ENCODE data around the gene PTPRR.

Gene PTPRR

GRCh38 chr12:70608184-70608583, 312.4 kb downstream of the PTPRR start:
- no peak for DNase-seq (ENCODE audit: low read depth)
- no peak for TF ChIP-seq CTCF (conservative IDR thresholded peaks at IDR 0.05; ENCODE audit: low read depth, low read length)
- H3K4me3 ChIP-seq (ENCODE audit: low read depth, low read length): no peak overlapping the region

- no peak for DNase-seq (ENCODE audit: low read depth)
- H3K4me3 ChIP-seq (ENCODE audit: low read depth, low read length): no peak overlapping the region
- TF ChIP-seq CTCF (conservative IDR thresholded peaks at IDR 0.05; ENCODE audit: low read depth, low read length): no peak
Observed at GRCh38 chr12:70607107-70607506, 313.4 kb downstream of the PTPRR start.

- peak; percentile 48 for DNase-seq (ENCODE audit: low read depth)
- H3K4me3 ChIP-seq (ENCODE audit: low read depth, low read length): no peak overlapping the region
Observed at GRCh38 chr12:70605976-70606375, 314.6 kb downstream of the PTPRR start.

GRCh38 chr12:70604662-70605061, 315.9 kb downstream of the PTPRR start:
- no peak for DNase-seq (ENCODE audit: low read depth)
- TF ChIP-seq CTCF (conservative IDR thresholded peaks at IDR 0.05; ENCODE audit: low read depth, low read length): no peak
- no peak overlapping the region for H3K4me3 ChIP-seq (ENCODE audit: low read depth, low read length)

More at GRCh38 chr12:70605976-70606375, 314.6 kb downstream of the PTPRR start:
- no peak for TF ChIP-seq CTCF (conservative IDR thresholded peaks at IDR 0.05; ENCODE audit: low read depth, low read length)

GRCh38 chr12:70603044-70603443, 317.5 kb downstream of the PTPRR start:
- TF ChIP-seq CTCF (conservative IDR thresholded peaks at IDR 0.05; ENCODE audit: low read depth, low read length): no peak
- H3K4me3 ChIP-seq (ENCODE audit: low read depth, low read length): no peak overlapping the region
- DNase-seq (ENCODE audit: low read depth): peak; percentile 61

GRCh38 chr12:70598467-70599193, 321.9 kb downstream of the PTPRR start:
- no peak for TF ChIP-seq CTCF (conservative IDR thresholded peaks at IDR 0.05; ENCODE audit: low read depth, low read length)
- no peak overlapping the region for H3K4me3 ChIP-seq (ENCODE audit: low read depth, low read length)
- DNase-seq (ENCODE audit: low read depth): no peak

GRCh38 chr12:70592664-70593063, 327.9 kb downstream of the PTPRR start:
- no peak for TF ChIP-seq CTCF (conservative IDR thresholded peaks at IDR 0.05; ENCODE audit: low read depth, low read length)
- DNase-seq (ENCODE audit: low read depth): no peak
- H3K4me3 ChIP-seq (ENCODE audit: low read depth, low read length): no peak overlapping the region
